ENCODE measurements around the gene NCKAP5. TPM values are rescaled to one million over a fixed set of nuclear protein-coding genes. Genes with fewer than 3 reads are reported as not detected.
"Not testable (repeated sequence)": the region's sequence is repeated elsewhere in the genome, so short reads cannot be mapped to it uniquely, and the experiment has no call there.

The NCKAP5 gene
- total RNA-seq, 1 experiment from 2014 or later = not detected

DNA sequence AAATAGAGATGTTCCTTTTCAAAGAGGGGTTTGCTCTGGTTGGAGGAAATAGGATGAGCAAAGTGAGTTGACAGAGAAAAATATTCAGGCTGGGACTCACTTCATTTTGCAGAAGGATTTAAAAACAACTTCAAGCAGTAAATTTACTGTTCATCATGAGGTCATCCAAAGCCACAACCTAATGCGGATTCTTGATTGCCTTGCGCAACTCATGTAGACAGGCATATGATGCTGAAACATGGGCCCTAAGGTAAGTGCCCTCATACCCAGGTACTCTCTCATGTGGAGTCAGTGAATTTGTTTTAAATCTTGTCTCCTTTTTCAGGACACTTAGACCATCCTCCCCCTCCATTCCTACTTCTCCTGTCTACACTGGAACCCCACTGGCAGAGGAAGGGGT is 846.3 kb downstream of the NCKAP5 start:
- DNase-seq (ENCODE audit: low spot score) = no peak

DNA sequence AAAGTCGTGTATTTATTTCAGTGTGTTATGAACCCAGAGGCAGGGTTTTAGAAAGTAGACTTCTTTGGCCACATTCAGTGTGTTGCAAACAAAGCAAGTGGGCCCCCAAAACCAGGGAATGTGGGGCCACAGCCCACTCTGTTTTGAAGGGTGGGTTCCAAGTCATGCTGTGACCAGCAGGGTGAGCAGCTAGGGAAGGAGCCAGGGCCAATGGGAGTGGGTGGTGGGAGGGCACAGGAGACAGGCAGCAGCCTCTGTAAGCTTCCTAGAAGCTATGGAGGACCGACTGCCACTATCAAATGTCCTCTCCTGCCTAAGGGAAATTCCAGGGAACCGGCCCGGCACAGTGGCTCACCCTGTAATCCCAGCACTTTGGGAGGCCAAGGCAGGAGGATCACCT is 847.9 kb downstream of the NCKAP5 start:
- no peak for DNase-seq (ENCODE audit: low spot score)

DNA sequence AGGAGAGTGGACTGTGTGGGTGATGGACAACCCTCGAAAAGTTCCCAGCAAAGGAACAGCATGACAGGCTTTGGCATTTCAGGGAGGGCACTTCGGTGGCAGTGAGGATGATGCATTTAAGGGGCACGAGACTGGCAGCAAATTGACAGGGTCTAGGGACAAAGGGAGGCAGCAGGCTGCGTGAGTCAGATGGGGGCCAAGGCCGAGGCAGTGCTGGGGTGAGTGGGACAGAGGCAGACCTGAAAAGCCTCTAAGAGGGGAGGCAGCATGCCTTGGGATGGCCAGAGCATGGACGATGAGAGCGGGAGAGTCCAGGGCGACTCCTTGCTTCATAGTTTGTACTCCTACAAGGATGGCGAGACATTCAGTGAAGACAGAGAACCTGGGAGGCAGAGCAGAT is 848.8 kb downstream of the NCKAP5 start:
- no peak for DNase-seq (ENCODE audit: low spot score)

DNA sequence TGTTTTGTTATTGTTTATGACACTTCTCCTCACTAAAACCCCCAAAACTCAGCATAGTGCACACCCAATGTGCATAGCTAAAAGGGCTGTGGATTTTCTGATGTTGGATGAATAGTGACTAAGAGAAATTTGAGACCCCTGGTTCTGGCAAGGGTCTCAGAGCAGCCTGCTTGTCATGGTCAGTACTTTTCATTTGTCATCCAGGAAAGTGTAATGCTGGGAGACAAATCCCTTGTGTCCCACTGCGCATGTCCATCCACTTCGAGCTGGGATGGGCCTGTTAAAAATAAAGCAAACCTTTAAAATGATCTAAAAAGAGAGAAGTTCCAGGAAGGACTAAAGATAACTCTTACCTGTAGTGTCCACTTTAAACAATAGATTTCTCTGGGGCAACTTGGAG is 851.3 kb downstream of the NCKAP5 start:
- no peak for DNase-seq (ENCODE audit: low spot score)

DNA sequence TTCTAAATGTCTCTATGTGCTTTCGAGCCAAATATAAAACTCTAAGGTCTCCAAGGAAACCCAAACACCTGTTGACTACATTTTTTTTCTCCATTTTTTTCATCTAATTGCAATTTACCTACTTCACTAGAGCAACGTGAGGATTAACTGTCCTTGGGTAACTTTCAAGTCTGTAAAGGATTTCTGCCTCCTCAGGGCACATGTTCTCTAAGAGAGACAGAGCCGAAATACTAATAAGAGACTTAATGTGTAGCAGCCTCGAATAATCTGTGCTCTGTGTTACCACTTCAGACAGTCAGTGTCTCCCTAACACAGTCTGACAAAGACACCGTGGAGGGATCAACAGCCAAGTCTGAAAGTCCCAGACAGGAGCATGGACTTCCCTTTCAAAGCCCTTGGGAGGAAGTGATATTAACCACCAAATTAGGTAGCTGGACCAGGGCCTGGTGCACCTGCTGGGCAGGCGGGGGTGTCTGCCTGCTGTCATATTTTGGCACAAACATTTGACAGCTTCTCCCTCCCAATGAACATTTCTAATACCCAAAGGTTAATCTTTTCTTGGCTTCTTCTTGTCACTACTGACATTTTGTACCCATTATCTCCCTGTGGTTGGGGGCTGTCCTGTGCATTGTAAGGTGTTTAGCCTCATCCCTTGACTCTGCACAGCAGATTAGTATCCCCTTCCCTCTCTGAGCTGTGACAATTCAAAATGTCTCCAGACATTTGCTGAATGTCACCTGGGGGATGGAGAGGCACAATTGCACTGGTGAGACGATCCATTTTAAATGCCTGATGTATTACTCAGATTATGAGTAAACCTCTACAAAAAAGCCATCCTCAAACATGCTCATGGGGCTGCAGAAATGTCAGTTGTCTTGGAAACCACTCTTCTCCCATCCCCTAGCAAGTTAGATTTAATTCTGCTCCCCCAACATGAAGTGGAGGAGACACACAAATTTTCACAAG is 852.6 kb downstream of the NCKAP5 start:
- DNase-seq (ENCODE audit: low spot score) = no peak

DNA sequence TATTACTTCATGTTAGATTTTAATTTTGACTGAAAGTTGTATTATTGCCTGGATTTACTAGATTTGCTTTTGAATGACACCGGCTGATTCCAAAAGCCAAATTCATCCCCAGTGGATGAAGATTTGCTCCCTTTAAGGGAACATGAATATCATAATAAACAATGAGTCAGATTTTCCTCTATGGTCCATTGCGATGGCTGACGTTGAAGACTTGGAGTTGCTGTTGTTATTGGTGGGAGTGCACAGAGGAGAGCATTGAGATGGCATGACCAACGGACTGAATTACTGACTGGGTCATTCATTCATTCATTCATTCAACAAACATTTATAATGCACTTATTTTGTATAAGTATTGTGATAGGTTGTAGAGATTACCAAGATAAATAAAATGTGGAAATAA is 864.9 kb downstream of the NCKAP5 start:
- no peak for DNase-seq (ENCODE audit: low spot score)

DNA sequence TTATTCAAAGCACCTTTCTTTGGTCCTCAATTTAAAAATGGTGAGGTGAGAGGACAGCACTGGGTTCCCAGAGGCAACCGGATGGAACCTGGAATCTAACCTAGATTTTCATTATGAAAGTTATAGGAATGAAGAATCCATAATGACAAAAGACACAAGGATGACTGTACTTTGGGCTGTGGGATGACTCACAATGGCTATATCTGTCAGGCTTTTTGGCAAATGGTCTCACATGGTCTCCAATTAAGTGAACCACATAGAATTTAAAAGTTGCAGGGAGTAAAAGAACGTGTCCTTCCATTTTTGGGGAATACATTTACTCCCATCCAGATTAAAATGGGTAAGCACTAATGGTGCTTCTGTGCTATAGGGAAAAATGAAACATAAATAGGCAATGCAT is 866.5 kb downstream of the NCKAP5 start:
- DNase-seq (ENCODE audit: low spot score) = no peak

DNA sequence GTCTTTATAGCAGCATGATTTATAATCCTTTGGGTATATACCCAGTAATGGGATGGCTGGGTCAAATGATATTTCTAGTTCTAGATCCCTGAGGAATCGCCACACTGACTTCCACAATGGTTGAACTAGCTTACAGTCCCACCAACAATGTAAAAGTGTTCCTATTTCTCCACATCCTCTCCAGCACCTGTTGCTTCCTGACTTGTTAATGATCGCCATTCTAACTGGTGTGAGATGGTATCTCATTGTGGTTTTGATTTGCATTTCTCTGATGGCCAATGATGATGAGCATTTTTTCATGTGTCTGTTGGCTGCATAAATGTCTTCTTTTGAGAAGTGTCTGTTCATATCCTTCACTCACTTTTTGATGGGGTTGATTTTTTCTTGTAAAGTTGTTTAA is 868.5 kb downstream of the NCKAP5 start:
- not testable (repeated sequence) for DNase-seq (ENCODE audit: low spot score)

DNA sequence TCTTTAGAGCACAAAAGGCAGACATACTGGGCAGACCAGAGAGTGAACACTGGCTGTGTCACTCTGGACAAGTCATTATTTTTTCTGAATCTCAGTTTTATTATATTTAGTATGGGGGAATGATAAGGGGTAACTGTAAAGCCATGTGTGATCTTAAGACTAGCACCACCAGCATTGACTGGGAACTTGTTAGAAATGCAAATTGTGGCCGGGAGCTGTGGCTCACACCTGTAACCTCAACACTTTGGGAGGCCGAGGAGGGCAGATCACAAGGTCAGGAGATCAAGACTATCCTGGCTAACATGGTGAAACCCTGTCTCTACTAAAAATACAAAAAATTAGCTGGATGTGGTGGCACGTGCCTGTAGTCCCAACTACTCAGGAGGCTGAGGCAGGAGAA is 869.9 kb downstream of the NCKAP5 start:
- DNase-seq (ENCODE audit: low spot score) = not testable (repeated sequence)

DNA sequence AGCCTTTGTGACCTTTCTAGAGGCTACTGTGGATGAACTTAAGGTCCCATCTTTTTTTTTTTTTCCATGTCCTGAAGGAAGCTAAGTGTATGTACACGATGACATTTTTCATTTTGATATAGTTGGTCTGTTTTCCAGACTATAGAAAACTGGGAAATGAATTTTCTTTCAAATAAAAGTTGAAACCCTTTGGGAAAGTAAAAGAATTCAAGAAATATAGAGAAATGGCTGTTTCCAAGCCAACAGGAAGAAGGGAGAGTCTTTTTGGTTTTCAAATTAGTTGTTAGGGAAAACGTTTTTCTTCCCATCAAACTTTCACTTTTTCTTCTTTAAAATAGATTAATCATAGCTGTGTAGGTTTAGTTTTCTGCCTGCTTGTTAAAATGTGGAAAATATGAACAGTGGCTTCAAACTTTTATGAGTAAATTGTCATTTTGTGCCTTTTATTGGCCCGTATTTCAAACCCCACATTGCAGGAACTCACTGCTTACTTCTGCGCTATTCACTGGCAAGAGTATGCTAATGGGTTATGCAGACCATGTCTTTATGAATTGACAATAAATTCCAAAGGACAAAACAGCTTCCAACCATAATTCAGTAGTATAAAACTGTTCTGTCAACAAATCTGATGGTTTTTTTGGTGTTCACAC is 870.6 kb downstream of the NCKAP5 start:
- no peak for DNase-seq (ENCODE audit: low spot score)

DNA sequence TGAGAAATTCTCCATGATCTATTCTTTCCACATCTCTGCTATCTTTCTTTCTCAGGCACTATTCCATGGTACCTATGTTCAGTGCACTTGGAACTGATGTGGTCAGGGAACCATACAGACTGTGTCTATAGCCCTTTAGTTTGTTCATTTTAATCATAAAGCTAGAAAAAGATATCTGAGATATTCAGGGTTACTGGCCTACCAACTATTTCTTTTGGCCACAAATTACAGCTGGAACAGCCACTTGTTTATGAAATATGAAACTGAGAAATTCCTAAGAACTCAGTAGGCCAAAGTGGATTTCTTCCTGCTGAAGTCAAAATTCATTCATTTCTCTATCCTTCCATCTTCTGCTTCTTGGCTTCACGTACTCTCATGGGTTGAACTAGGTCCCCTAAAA is 875.4 kb downstream of the NCKAP5 start:
- no peak for DNase-seq (ENCODE audit: low spot score)

DNA sequence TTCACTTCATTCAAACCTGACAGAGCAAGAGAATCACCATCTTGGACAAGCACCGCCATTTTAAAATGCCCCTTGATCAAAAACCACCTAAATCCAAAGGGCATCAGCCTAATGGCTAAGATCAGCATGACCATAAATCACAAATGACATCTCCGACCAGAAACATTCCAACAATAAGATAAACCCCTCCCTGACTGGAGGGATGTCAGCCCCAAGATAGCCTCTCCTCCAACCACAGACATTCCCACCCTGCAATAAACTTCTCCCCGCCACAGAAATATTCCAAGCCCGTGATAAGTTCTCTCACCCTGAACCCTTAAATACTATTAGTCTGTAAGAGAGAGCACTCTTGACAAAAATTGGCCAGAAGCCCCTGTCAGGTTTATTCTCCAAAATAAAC is 876.7 kb downstream of the NCKAP5 start:
- DNase-seq (ENCODE audit: low spot score) = no peak

DNA sequence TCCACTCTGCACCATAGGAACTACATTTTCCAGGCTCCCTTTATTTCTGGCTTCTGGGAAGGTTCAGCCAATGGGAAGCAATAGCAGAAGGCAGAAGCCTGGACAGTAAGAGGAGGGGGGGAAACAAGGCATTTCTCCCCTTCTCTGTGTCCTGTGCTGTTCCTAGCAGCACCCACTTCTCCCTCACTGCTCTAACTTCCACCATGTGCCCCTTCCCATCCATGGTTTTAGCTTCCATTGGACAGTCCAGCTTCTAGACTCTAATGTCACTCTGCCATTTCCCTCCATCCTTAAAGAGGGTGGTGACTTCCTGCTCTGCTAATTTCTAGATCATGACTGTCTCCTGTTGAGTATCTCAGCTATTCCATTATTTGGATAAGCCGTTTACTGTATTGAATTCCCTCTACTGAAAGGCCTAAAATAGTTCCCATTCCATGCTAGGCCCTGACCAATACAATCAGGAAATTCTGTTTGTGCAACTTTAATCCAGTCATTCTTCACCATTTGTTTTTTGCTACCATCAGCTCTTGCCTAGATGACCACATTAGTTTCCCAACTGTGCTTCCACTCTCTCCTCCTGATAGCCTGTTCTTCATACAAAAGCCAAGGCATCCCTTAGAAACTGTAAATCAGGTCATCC is 877.5 kb downstream of the NCKAP5 start:
- DNase-seq (ENCODE audit: low spot score) = no peak

DNA sequence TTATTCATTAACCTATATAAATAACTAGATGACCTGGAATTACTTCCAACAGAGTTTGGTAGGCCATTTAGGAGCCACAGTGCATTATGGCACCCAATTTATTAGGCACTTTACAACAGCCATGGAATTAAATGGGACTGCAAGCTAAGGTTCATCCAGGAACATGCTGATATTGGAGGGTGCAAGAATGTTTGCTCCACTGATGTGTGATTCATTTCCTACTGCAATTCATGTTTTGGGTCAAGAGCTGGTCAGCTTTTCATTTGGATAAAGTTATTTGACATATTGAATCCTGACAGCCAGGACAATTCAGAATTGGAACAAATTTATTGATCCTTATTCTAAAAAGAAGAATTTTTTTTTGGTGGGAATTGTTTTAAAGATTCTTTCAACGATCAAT is 886.5 kb downstream of the NCKAP5 start:
- DNase-seq (ENCODE audit: low spot score) = no peak

DNA sequence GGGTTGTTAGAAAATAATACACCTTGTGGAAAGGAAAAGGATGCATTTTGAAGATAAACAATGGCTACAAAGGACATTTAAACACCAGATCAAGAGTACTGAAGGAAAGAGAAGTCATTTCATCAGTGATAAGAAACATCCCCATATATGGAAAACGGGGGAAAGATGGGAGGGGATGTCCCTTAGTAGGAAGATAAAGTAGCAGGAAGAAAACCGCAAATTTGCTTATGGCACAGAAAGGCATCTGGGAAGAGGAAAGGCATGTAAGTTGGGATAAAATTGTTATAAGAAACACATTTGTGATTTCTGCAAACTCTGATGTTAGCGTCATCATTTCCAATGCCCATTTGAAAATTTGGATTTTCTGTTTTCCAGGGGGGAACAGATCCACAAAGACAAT is 887.7 kb downstream of the NCKAP5 start:
- DNase-seq (ENCODE audit: low spot score) = no peak

DNA sequence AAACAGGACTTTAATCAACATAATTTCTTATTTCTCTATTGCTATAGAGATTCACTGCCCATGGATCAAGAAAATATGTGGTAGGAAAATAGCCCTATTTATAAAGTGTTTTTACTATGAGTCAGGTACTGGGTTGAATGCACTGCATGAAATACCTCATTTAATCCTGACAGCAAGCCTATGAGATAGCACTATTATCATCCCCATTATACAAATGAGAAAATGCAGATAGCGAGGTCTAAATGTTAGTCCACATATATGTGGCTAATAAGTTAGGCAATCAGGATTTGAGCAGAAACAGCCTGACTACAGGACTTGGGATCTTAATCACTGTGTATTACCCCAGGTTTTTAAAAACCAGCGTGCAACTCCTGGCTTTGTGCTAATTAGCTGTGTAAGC is 889.8 kb downstream of the NCKAP5 start:
- no peak for DNase-seq (ENCODE audit: low spot score)

DNA sequence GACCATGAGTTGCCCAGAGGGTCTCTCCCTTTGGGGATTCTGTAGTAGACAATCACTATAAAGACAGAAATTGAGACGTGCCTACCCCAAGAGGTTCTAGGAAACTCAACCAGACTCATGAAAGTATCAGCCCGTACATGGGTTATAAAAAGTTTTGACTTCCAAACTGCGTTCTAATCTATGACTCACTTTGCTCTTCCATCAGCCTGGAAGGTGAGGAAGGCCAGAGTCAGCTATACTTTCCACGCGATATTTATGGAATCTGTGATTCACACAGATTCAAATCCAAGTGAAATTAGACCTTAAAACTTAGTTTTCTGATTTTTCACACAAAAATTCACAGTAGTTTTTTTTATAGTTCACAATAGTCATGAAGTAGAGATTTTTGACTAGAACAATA is 890.6 kb downstream of the NCKAP5 start:
- DNase-seq (ENCODE audit: low spot score) = no peak

DNA sequence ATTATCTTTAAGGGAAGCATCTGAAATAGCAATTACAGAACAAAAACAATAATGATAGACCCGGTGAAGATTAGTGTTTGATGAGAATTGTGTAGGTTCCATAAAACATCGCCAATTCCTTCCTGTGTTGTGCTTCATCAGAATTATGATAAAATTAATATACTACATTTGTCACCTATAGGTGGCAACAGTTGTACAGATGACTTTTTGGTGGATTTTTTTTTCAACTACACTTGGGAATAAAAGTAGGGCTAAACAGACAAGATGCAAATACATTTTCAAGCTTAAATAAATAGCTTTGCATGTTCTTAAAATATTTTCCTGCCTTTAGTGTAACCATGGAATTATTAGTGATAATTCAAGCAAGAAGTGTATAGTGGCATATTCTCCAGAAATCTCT is 891.3 kb downstream of the NCKAP5 start:
- DNase-seq (ENCODE audit: low spot score) = peak; percentile 15

DNA sequence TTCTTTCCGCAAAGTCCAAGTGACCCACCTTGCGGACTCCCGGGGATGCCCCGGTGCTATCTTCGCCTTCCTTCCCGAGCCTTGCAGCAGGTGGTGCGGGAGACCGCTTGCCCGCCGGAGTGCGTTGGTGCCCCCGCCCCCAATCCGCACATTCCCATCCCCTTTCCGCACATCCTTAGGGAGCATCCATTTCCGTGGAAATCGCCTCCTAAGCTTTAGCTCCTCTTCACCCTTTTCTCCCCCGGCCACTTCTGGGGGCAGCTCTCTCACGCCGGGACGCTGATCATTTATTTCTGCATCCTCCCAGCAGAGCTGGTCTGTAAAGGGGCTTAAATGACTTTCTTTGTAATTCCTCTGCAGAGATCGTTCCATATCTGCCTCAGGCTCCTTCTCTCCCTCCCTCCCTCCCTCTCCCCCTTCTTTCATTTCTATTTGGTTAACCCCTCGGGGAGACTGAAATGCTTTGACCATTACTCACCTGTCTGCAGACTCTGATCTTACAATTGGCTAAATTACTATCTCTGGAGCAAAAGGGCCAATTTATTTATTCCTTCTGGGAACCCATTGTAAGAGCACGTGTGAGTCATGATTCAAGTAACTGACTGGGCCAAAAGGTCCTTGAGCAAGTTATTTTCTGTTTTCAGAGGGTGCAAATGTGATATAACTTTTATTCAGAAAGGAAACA is 897.0 kb downstream of the NCKAP5 start:
- no peak for DNase-seq (ENCODE audit: low spot score)

DNA sequence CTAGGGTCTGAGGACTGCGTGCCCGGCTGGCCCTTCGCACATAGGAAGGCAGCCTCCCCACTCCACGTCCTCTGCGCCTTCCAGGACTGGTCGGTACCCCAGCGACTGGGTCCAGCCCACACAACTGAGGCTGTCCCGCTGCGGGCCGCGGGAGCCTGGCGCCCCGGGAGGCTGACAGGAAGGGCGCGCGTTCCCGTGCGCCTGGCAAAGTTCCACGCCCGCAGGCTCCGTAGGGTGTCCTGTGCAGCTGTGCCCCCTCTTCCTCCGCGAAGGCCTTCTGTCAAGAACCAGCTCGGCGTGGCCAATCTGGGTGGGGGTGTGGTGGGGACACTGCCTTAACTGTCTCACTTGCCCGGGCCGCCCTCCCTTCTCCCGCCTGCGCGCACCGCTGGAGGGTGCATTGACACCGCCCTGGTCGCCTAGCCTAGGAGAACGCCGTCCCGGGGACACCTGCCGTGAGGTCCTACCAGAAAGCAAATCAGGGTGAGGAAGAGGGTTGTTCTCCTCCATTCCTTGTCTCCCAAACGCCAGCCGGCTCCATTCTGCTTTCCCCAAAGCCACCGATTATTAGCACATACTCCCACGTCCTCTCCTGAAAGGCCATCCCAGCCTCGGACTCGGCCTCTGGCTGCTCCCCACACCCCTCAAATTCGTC is 897.6 kb downstream of the NCKAP5 start:
- DNase-seq (ENCODE audit: low spot score) = no peak

DNA sequence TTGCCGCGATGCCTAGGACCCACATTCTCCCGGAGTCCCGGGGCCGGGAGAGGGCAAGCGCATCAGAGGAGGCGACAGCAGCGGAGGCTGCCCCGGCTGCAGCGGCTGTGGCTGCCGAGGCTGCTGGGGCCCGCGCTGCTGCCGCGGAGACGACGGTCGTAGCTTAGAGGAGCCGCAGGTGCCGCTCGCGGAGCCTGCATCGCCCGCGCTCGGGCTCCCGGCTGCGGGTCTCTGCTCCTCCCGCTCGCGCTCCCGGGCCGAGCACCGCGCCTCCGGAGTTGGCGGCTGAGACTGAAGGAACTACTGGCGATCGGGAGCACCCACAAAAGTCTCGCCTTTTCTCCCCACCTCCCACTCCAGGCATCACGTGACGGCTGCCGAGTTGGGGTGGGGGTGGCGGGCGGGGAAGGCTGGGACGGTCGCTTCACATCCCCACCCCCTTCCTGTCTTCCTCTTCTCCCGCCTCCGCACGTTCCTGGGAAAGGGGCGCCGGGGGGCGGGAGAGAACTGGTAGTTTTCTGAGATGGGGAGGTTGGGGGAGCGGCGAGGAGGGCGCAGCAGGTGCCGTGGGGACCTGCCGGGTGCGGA is 898.3 kb downstream of the NCKAP5 start, which contains the start of gene LYPD1:
Gene LYPD1 (minus strand): TSS at position 298 of the 588 bp plus-strand sequence. CDS start 273 bp downstream, at position 25.
- DNase-seq (ENCODE audit: low spot score) = no peak
